Measurements from ENCODE around the gene DESI1.

The DESI1 gene

GRCh38 chr22:41557401-41558240 lies 63.2 kb downstream of the DESI1 start:
- H3K36me3 ChIP-seq (ENCODE audit: control insufficient read depth in 1 of 2, insufficient read depth in 2 of 2, low read length in 2 of 2): no peaks in the 10 kb centered on the region
- peak overlapping the region in 1 of 2 donors; percentile 11 for H3K4me3 ChIP-seq (ENCODE audit: low read depth in 1 of 2, low read length in 2 of 2)
- H3K27me3 ChIP-seq (ENCODE audit: low read depth, low read length): no peaks in the 10 kb centered on the region
- peaks cover 0 to 9% of the 10 kb centered on the region in 2 donors for H3K4me1 ChIP-seq (ENCODE audit: control insufficient read depth in 1 of 2, insufficient read depth in 2 of 2, low read length in 2 of 2)
- peak overlapping the region; percentile 45 for H3K27ac ChIP-seq (ENCODE audit: low read length)
- H3K9me3 ChIP-seq (ENCODE audit: control insufficient read depth in 1 of 2, low read length in 2 of 2): no peaks in the 10 kb centered on the region

GRCh38 chr22:41556561-41556960 lies 64.3 kb downstream of the DESI1 start:
- Histone ChIP-seq H3K4me1 (ENCODE audit: control insufficient read depth in 1 of 2, insufficient read depth in 2 of 2, low read length in 2 of 2) (peaks cover 0 to 4% of the 10 kb centered on the region in 2 donors), H3K27ac (ENCODE audit: low read length) (no peak overlapping the region)

GRCh38 chr22:41555325-41555982 lies 65.4 kb downstream of the DESI1 start:
- Histone ChIP-seq H3K4me1 (ENCODE audit: control insufficient read depth in 1 of 2, insufficient read depth in 2 of 2, low read length in 2 of 2) (no peaks in the 10 kb centered on the region), H3K36me3 (ENCODE audit: control insufficient read depth in 1 of 2, insufficient read depth in 2 of 2, low read length in 2 of 2) (no peaks in the 10 kb centered on the region), H3K27ac (ENCODE audit: low read length) (no peak overlapping the region), H3K4me3 (ENCODE audit: low read depth in 1 of 2, low read length in 2 of 2) (no peak overlapping the region), H3K9me3 (ENCODE audit: control insufficient read depth in 1 of 2, low read length in 2 of 2) (no peaks in the 10 kb centered on the region), H3K27me3 (ENCODE audit: low read depth, low read length) (no peaks in the 10 kb centered on the region)

More at GRCh38 chr22:41556561-41556960, 64.3 kb downstream of the DESI1 start:
- Histone ChIP-seq H3K4me3 (ENCODE audit: low read depth in 1 of 2, low read length in 2 of 2) (no peak overlapping the region), H3K27me3 (ENCODE audit: low read depth, low read length) (no peaks in the 10 kb centered on the region), H3K36me3 (ENCODE audit: control insufficient read depth in 1 of 2, insufficient read depth in 2 of 2, low read length in 2 of 2) (no peaks in the 10 kb centered on the region), H3K9me3 (ENCODE audit: control insufficient read depth in 1 of 2, low read length in 2 of 2) (no peaks in the 10 kb centered on the region)

- no peaks in the 10 kb centered on the region for H3K9me3 ChIP-seq (ENCODE audit: control insufficient read depth in 1 of 2, low read length in 2 of 2)
- H3K27ac ChIP-seq (ENCODE audit: low read length): no peak overlapping the region
- no peaks in the 10 kb centered on the region for H3K4me1 ChIP-seq (ENCODE audit: control insufficient read depth in 1 of 2, insufficient read depth in 2 of 2, low read length in 2 of 2)
- no peak overlapping the region for H3K4me3 ChIP-seq (ENCODE audit: low read depth in 1 of 2, low read length in 2 of 2)
- H3K27me3 ChIP-seq (ENCODE audit: low read depth, low read length): no peaks in the 10 kb centered on the region
- H3K36me3 ChIP-seq (ENCODE audit: control insufficient read depth in 1 of 2, insufficient read depth in 2 of 2, low read length in 2 of 2): no peaks in the 10 kb centered on the region
Observed at GRCh38 chr22:41551877-41552582, 68.8 kb downstream of the DESI1 start.

- H3K27ac ChIP-seq (ENCODE audit: low read length): no peak overlapping the region
- H3K4me1 ChIP-seq (ENCODE audit: control insufficient read depth in 1 of 2, insufficient read depth in 2 of 2, low read length in 2 of 2): no peaks in the 10 kb centered on the region
- H3K36me3 ChIP-seq (ENCODE audit: control insufficient read depth in 1 of 2, insufficient read depth in 2 of 2, low read length in 2 of 2): no peaks in the 10 kb centered on the region
- H3K4me3 ChIP-seq (ENCODE audit: low read depth in 1 of 2, low read length in 2 of 2): no peak overlapping the region
- H3K9me3 ChIP-seq (ENCODE audit: control insufficient read depth in 1 of 2, low read length in 2 of 2): no peaks in the 10 kb centered on the region
- no peaks in the 10 kb centered on the region for H3K27me3 ChIP-seq (ENCODE audit: low read depth, low read length)
Observed at GRCh38 chr22:41550952-41551491, 69.8 kb downstream of the DESI1 start.

GRCh38 chr22:41548830-41549211 lies 72.0 kb downstream of the DESI1 start:
- Histone ChIP-seq H3K36me3 (ENCODE audit: control insufficient read depth in 1 of 2, insufficient read depth in 2 of 2, low read length in 2 of 2) (no peaks in the 10 kb centered on the region), H3K27me3 (ENCODE audit: low read depth, low read length) (no peaks in the 10 kb centered on the region), H3K27ac (ENCODE audit: low read length) (no peak overlapping the region), H3K4me1 (ENCODE audit: control insufficient read depth in 1 of 2, insufficient read depth in 2 of 2, low read length in 2 of 2) (peaks cover 4 to 8% of the 10 kb centered on the region in 2 donors), H3K9me3 (ENCODE audit: control insufficient read depth in 1 of 2, low read length in 2 of 2) (no peaks in the 10 kb centered on the region), H3K4me3 (ENCODE audit: low read depth in 1 of 2, low read length in 2 of 2) (no peak overlapping the region)

Measured in muscle layer of duodenum (tissue), 2 donors.